Glomerular visceral epithelial cell (primary cell): ENCODE data around the gene KCNE4.

Experiments used
- DNase-seq: peaks from one replicate; pipeline ENCODE4 v3.0.0-alpha.2; 2016; ENCODE audit errors: extremely low spot score

Gene KCNE4

DNA sequence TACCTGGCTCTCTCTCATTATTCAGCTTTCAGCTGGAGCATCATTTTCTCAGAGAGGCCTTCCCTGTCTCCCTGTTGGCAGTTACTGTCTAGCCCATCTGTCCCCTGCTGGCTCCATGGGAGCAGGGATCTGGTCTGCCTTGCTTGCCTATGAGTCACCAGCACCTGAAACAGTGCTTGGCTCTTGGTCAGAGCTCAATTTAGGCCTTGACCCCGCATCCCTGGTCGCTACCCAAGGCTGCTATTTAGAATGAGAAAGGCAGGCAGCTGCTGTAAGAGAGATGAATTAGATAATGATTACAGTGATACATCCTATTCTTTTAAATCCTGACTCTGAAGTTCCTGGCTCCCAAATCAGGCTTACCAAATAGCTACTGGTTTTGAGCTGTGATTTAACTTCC is 32.9 kb downstream of the KCNE4 start:
- DNase-seq, result no peak

DNA sequence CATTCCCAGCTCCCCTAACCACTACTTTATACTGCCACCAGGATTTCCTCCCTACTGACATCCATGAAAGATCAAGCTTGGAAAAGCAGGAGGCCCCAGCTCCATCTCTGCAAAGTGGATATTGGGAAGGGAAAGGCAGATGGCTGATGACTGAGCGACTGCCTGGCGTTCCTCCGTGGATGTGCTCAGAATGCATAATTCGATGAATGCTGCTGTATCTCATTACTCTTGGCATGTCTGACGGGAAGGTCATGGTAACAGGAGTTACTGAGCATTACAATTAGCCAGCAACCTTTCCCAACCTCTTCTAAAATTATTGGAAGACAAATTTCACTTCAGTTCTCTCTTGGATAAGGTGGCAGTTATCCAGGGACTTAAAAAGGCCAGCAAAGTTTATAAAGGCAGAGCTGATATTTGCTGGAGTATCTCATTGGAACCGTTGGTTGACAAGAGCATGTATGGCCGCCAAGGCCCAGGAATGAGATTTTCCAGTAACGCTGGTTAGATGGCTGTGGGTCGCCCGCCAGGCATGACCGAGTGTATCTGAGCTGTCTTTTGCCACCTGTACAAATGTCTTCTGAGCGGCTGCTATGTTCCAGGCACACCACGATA is 34.5 kb downstream of the KCNE4 start:
- no peak for DNase-seq

DNA sequence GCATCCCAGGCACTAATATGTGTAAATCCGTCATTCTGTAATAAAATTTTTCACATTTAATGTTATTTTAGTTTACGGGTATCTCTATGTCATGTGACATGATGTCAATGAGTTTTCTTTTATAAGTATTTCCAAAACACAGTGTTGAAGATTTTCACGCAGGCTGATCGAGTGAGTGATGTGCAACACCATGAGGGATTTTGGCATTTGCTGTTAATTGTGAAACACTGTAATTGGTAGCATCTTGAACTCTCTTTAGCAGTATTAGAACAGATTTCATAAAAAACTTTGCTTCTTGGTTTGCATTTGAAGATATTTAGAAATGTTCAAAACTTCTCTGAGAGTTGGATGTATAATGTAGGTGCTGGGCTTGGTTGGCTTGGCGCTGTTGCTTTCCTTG is 35.5 kb downstream of the KCNE4 start:
- DNase-seq, result no peak

DNA sequence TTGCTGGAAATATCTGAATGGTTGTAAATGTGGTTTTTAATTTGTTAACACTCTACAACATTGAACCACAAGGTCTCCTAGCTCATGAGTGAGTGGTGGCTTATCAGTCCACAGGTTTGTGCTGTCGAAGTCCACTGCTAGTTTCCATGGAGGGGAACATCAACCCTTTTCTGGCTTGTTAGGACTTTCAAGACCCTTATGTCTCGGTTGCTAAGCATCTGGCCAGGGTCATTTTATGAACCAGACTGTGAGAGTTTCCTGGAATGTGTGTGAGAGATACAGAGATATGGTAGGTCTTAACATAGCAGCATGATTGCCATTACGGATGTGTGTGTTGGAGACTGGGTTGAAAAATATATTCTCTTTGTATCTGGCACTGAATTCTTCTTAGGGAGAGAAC is 36.9 kb downstream of the KCNE4 start:
- no peak for DNase-seq

DNA sequence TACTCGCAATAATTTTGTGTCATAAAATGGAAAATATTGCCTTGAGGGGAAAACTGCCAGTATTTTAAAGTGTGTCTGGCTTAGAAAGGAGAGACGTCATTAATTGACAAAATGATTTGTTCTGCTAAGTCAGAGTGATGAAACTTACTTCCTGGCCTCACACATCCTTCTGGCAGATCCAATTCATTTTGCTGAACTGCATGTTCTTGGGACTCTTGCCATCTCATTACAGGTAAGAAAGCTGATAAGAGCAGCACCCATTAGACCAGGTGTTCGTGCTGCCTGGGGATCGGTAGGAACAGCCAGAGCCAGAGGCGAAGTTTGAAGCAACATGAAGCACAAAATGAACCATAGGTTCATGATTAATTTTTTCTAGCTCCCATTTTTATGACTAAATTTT is 38.0 kb downstream of the KCNE4 start:
- DNase-seq, result no peak

DNA sequence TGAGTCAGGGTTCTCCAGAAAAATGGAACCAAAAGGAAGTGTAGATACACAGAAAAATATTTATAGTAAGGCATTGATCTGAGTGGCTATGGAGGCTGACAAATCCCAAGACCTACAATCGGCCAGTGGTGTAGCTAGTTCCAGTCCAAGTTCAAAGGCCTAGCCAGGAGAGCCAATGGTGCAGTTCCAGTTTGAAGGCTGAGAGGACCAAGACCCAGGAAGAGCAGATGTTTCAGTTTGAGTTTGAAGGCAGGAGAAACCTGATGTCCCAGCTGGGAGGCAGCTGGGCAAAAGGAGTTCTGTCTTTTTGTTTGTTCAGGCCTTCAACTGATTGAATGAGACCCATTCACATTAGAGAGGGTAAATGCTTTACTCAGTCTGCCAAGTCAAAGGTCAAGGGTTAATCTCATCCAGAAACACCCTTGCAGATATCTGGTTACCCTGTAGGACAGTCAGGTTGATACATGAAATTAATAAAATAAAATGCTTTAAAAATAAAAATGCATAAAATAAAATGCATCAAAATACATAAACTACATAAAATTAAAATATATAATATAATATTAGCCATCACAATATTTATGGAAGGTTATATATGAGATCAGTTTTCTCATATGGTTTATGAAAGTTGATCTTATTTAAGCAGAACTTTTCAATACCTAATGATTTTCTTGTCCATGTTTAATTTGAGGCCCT is 38.7 kb downstream of the KCNE4 start:
- no peak for DNase-seq

DNA sequence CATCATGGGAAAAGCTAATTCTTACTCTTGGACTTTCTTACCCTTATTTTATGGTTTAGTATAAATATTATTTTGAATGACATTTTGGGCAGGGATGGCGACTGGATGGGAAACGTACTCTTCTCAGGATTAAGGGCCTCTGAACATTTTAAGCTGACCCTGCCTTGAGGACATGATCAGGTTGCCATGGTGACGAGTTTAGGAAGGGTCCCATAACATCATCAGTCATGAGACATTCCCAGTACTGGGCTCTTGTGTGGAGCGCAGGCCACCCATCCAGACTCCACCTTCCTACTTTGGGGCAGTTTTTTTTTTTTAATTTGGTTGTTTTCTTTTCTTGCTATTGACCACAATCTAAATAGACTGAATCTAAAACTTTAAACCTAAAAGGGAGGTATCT is 40.7 kb downstream of the KCNE4 start:
- no peak for DNase-seq

DNA sequence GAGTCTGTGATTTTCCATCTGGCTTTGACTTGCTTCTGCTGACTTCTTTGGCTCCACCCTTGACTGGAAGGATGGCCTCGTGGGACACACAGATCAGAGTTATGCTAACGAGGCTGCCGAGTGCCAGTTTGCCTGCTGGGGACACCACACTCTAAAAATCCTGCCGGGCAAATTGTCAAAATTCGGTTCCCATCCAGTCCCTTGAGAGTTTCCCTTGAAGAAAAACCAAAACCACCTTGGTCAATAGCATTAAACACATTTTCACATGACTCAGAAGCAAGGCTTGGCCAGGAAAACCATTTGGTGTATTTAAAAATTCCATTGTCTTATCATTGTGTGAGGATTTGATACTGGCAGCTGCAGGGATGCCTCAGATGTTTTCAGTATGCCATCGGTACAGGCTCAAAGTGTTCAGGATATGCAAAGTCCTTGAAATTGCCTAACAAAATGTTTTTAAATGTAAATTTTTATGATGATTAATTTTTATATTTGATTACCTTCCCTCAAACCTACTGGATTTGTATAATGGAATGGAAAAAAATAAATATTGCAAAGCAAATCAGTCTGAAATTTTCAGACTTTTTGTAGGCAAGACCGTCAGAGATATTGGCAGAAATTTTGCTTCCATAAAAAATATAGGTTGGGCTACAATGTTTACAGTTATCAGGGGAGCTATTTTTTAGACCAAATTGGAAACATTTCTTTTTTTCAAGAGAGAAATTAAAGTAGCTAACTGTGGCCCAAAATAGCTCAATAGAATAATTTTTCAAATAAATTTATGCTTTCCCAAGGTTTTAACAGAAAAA is 41.6 kb downstream of the KCNE4 start:
- no peak for DNase-seq

DNA sequence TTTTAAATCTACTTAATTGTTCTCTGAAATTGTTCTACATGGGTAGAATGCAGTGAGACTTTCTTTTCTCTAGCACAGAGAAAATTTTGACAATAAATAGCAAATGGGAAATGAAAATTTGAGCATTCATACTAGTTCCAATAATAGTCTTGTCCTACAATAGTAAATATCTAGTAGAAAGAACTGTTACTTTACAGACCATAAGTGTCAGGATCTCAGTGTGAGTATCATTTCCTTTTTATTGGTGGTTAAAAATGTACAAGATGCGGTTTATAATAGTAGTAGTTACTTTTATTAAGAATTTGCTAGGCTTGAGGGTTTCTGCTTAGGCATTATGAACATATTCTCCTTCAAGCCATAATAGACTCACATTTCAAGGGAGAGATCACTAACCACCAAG is 43.2 kb downstream of the KCNE4 start:
- no peak for DNase-seq

DNA sequence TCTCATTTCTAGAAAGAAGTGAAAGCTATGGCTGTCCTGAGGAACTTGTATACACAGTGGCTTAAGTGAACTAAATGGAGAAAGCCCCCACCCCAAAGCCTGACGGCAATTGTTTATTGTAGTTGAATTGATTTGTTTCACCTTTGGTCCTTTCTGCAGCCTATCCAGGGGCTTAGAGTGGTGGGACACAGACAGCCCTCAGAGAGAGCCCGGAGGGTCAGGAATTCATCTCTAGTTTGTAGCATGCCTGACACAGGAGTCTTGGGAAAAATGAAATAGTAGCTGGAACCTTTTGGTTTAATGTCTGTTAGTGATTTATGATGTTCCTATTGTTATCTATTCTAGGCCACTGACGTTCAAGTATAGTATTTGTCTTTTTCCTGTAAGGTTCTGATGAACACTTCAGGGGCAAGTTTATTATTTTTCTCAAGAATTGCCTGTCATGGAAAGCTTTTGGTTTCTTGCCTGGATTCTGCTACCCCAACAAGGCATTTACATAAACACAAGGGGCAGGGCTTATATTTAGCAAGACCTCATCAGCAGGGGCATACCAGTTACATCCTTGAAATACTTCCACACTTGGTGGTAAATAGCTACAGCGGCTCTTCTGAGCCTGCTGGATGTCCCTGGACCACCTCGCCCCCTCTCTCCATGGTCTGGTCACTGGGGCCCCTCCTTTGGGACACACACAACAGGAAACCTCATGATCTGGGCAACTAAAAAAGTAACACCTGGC is 44.4 kb downstream of the KCNE4 start:
- no peak for DNase-seq

DNA sequence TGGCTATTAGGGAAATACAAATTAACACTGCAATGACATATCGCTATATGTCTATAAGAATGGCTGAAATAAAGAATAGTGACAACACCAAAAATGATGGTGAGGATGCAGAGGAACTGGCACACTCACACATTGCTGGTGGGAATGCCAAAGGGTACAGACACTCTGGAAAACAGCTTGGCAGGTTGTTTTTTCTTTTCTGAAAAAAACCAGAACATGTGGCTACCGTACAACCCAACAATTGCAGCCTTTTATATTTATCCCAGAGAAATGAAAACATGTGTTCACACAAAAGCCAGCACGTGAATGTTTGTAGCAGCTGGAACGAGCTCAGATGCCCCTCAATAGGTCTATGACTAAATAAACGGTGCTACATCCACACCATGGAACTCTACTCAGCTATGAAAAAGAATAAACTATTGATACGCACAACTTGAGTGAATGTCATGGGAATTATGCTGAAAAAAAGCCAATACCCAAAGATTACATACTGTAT is 45.9 kb downstream of the KCNE4 start:
- DNase-seq, result no peak

DNA sequence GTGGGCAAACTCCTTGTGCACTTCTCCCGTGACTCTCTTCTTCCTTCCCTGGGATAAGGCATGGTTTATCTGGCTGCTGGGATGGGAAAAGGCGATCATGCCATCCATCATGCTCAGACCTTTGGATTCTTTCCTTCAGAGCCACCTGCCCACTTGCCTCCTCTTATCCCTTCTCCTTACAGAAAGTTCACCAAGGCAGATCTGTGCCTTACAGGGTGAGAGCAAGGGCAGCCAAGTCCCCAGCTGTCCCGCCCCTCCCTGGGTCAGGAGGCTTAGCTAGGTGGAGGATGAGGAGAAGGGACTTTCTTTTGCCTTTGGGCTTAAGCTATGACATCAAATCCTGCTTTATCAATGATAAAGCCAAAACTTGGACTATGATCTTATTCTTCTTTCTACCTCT is 47.6 kb downstream of the KCNE4 start:
- no peak for DNase-seq

DNA sequence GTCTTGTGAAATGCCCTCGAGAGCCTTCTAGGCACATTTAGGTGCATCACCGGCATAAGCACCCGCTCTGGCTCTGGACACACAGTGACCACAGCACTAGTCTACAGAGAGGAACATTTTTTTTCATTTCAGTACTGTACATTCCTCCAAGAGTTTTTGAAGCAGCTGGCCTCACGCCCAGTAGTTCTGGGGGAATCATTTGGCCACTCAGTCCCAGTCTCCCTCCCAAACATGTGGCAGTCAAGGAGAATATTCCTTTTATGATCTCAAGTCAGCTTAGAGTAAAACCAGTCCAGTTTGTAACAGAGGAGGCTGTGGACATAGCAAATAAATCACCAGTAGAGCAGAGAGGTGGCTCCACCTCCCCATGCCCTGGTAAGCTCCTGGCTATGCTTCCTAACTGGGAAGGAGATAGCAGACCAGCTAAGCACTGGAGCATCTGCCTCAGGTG is 48.1 kb downstream of the KCNE4 start:
- no peak for DNase-seq

DNA sequence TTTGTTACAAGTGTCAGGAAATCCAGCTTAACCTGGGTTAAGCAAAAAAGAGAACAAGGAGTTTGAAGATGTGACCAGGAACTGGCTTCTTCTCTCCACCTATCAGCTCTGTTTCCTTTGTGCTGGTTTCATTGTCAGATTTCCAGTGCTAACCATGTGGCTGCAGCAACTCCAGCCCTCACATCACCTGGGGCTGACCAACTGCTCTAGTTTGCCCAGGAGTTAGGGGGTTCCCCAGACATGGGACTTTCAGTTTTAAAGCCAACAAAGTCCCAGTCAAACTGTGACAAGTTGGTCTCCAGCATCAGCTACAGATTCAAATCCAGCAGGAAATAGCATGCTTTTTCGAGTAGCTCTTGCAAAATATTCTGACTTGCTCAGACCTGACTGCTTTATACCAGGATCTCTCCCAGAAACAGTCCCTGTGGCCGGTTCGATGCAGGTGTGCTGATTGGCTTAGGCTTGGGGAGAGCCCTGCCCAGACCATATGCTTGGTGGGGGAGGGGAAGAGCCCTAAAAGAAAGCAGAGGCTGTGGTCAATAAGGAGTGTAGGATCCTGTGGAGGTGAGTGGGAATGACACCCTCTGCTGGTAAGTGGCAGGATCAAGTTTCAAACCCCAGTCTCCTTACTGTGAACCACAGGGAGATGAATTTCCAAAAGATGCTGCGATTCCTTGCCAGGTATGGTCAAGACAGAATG is 49.5 kb downstream of the KCNE4 start:
- DNase-seq, result peak; percentile 46

DNA sequence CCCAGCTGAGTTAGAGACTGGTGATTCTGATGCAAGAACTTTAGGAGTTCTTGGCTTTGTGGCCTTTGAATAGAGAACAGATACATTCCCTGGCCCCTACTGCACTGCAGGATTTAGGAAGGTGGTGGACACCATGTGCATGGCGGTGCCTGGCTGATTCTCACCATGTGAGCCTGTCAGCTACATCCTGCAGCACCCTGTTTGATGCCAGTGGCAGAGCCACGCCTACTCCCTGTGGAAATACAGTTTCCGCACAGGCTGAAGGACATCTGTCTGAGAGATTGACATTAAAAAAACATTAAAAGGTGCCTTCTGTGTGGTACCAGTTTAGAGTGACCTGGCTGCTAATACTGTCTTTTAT is 50.0 kb downstream of the KCNE4 start:
- no peak for DNase-seq

DNA sequence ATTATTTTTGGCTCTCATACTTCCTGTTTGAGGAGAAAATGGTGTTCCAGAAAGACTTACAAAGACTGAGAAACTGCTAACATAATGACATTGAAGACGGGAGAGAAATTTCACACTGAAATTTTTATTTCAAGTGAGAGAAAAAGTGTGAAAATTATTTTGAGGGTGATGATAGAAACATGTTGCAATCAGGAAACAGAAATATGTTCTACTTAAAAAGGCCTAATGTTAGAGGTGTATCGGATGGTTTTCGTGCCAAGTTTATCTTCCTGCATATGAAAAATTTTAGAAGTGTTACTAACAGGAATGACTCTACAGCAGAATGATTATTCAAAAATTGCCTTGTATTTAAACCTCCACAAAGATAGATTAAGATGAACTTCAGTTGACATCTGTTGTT is 50.5 kb downstream of the KCNE4 start:
- DNase-seq, result no peak

DNA sequence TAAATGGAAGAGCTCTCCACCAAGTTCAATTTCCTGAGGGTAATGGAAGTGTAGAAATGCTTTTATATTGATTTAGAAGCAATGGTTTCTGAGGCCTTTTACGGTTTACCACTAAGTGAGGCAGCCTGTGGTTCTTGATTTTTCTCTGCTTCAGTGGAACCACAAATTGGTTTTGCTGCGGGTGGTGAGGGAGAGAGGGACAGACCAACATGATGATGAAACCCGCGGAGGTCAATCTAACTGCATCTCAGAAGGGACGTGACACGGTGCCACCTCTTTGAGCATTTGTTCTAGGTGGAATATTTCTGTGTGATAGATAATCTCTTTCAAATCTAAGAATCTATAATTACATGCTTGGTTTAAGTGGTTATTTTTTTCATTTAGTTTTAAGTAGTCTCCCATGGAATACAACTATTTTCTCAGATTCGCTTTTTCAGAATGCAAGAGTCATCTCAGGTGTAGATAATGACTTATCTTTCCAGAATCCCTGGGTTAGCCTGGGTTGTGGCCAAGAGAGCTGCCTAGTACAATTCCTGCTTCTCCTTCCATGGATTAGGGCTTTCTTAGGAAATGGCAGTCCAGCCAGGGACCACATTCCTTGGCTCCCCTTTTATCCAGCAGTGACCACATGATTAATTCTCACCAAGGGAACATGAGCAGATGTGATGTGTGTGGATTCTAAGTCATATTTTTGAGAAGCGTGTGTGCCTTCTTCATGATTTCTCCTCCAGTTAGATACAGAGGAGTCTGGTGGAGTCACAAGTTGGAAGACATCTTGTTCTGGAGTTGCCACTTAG is 52.5 kb downstream of the KCNE4 start:
- no peak for DNase-seq
